Measurements from ENCODE around the gene GMDS.

DNA sequence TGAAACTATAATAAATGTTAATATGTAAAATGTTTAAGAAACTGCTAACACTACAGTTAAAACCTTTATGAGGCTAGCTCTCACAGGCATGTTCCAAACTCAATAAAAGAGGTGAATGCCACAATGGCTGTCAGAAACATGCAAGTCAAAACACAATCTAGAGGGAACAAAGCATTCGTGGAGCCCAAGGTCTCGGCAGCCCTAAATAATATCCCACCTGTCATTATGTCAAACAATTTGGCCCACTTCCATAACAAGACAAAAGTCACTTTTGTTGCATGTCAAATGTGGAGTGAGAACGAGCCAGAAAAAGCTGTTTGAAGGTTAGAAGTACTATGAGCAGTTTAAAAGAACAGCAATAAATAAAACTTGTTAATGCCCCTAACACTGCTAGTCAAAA, 181.9 kb downstream of the GMDS start:
- TF ChIP-seq, protein P1, sequence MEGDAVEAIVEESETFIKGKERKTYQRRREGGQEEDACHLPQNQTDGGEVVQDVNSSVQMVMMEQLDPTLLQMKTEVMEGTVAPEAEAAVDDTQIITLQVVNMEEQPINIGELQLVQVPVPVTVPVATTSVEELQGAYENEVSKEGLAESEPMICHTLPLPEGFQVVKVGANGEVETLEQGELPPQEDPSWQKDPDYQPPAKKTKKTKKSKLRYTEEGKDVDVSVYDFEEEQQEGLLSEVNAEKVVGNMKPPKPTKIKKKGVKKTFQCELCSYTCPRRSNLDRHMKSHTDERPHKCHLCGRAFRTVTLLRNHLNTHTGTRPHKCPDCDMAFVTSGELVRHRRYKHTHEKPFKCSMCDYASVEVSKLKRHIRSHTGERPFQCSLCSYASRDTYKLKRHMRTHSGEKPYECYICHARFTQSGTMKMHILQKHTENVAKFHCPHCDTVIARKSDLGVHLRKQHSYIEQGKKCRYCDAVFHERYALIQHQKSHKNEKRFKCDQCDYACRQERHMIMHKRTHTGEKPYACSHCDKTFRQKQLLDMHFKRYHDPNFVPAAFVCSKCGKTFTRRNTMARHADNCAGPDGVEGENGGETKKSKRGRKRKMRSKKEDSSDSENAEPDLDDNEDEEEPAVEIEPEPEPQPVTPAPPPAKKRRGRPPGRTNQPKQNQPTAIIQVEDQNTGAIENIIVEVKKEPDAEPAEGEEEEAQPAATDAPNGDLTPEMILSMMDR (IDR thresholded peaks at IDR 0.05; ENCODE audit: low read depth, low read length) = no peak
- no peak for TF ChIP-seq EZH2phosphoT487 (IDR thresholded peaks at IDR 0.05; ENCODE audit: low read depth)

All from OCI-LY3 (cell line).